NCI-H2227 treated with DMSO at 0.1 percent for 48 hours (cell line): ENCODE measurements around the gene CARD11.

ENCODE experiments used
- DNase-seq: peaks from one replicate; lab custom pipeline; 2025; lab: John Stamatoyannopoulos, UW

CARD11 gene

DNA sequence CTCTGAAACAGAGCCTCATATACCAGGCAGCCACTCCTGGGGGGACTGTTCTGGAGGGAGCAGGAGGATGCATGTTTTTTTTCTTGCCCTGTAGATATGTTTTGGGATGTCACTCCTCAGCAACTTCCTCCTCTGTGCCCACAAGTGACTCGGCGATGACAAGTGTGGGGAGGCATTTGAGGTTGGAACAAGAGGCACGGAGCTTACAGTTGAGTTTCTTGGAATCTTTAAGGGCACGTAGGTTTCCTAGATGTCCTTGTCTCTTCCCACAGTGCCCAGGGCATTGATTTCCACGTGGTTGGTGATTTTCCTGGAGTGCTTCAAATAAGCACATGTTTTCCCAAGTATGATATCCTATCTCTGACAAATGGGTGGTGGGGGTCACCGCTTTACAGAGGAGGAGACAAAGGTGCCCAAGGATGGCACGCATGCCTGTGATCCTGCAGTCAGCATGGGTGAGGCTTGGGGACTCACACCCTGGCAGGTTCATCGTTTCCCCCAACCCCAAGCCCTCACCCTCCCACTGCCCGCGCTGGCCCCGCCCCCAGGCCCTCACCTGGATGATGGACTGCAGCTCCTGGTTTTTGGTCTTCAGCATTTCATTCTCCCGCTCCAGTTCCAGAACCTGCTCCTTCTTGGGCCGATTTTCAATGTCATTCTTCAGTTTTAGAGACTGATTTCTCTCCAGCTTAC, 104.3 kb downstream of the CARD11 start:
- DNase-seq, result no peak

DNA sequence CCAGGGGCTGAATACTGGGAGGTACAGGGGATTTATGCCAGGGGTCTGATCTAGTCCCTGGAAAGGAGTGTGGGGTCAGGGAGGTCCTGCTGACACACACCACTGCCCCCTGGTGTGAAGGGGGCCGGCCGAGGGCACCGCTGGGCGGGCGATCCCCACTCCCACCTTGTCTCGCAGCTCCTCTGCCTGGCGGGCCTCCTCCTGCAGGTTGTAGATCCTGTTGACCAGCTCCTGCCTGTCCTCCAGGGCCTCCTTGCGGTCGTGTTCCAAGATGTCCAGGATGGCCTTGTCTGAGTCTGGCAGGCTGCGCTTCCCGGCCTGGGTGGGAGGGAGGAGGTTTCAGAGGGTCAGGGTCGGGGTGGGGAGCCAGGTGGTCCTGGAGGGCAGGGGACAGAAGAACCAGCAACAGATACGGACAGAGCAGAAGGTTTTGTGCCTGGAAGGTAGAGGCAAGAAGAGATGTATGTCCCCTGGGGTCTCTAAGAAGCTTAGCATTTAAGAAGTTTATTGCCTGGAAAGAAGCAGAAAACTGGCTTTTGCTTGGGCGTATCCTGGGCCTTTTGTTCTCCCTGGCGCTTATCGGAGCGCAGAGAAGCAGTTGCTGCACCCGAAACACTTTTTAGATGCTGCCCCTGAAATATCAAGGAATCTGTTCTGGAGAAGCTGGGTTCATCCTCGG, 105.0 kb downstream of the CARD11 start:
- DNase-seq, result no peak

- no peak for DNase-seq
Measured at GRCh38 chr7:2937701-2938513, 105.8 kb downstream of the CARD11 start.

DNA sequence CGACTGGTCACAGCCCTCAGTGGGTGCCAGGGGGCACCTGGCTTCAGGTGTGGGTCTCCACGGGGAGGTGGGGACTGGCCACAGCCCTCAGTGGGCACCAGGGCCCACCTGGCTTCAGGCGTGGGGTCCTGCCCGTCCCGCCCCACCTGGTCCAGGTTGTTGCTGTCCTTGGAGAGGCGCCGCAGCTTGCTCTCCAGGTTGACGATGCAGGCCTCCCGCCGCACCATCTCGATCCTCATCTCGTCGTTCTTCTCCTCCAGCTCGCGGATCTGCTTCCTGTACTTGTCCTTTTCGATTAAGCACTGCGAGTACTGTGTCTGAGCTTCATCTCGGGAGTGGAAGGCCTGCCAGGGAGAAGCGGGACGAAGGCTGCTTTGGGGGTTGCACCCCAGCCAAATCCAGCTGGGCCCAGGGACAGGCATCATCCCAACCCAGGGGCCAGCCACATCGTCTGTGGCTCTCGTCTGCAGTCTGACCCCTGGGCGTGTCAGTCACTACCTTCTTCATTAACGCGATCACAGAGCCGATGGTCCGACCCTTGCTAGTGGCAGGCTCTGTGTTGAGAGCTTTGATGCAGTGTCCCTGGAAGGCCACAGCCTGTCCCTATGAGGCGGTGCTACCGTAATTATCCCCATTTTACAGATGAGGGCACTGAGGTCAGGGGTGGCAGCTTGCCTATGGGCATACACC, 106.6 kb downstream of the CARD11 start:
- DNase-seq, result no peak

DNA sequence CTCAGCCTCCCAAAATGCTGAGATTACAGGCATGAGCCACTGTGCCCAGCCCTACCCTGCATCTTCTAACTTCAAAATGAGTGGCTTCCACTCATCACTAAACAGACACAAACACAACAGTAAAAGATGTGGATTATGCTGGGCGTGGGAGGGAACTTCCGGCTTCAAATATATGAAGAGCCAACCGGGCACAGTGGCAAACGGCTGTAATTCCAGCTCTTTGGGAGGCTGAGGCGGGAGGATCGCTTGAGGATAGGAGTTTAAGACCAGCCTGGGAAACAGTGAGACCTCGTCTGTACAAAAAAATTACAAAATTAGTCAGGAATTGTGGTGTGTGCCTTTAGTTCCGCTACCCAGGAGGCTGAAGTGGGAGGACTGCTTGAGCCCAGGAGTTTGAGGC, 107.4 kb downstream of the CARD11 start:
- DNase-seq, result no peak

DNA sequence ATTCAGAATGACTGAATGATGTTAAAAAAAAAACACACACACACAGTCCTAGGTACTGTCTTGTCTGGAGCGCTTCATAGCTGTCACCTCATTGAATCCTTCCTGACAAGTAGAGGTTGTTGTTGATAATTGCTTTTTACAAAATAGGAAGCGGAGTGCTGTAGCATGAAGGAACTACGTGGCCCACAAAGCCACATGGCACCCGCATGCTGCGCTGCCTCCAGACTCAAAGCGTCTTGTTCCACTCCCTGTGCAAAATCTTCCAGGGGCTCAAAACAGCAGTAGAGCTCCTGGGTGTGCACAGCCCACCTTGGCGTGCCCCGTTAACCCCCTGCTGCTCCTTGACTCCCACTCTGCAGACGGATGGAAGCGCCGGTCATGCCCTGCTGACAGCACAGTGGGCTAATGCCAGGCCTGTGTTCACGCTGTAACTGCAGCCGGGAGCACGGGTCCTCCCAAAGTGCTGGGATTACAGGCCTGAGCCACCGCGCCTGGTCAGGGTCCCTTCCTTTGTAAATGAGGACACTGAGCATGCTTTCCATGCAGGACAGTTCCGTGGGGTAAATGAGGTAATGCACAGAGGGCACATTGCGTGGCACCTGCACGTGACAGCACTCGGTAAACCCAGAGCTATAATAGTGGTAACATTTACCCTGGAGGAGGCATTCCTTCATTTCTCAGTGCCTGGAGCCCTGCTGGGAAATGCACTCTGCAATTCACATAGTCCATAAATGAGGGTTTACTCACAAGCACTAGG, 108.5 kb downstream of the CARD11 start:
- no peak for DNase-seq

DNA sequence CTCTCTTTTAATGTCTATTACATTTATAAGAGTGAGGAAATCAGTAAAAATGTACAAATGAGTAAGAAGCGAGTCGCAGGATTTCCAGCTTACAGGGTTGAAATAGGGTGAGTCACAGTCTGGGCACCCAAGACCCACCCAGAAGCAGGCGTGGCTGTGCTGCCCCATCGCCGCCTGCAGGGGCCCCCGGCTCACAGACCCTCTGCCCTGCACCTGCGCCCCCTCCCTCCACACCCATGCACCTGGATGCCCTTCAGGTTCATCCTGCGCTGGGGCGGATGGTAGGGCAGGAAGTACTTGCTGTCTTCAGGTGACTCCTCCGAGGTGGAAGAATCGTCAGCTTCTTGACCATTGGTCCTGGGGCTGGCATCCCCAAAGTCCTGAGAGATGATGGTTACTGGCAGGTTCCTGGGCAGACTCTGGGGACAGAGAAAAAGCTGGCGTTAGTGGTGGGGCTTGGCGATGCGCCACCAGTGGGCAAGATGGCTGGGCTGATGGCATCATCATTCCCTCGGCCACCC, 109.4 kb downstream of the CARD11 start:
- no peak for DNase-seq

- DNase-seq, result no peak
Measured at GRCh38 chr7:2932402-2933251, 111.0 kb downstream of the CARD11 start.

DNA sequence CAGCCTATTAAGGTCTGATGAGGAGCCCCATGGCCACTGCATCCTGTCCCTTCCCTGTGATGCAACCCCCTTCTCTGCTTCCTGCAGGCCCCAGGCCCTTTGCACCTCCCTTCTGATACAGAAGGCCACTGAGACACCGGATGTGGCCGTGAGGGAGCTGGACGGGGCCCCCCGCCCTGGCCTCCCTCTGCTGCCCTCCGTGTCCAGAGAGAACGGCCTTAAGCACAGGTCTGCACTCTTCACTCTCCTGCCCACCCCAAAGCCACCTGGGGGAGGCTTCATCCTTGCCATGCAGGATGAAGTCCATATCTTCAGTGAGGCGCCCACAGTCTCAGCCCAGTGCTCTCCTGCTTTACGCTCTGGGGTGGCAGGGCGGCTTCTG, 112.6 kb downstream of the CARD11 start:
- DNase-seq, result no peak

- DNase-seq, result no peak
Measured at GRCh38 chr7:2930310-2931033, 113.2 kb downstream of the CARD11 start.

GRCh38 chr7:2929321-2930201, 114.1 kb downstream of the CARD11 start:
- DNase-seq, result no peak

DNA sequence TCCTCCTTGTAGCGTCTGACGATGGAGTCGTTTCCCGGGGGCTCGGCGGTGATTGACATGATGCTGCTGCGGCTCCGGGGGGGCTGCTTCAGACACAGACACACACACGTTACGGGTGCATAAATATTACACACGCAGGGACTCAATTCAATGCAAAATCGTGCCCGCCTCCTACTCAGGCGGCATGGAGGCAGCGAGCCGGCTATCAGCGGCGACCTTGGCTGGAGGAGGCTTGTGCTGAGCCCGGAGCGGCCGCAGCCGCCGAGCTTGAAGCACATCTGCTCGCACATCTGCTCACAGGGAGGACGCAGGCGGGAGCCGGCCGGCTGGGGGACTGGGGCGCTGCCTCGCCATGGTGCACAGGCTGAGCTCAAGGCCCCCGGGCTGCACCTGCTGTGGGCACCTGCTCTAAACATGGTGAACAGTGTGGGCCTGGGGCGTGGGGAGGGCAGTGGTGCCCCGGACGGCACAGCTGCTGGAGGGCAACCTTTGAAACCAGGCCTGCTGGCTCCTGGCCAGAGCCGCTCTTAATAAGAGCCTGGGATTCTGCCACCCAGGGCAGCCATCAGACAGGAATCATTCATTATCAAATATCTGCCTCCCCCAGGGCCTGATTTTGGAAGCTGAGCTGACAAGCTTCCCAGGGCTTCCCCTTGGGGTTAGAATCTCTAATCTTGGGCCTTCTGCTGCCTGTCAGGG, 114.9 kb downstream of the CARD11 start:
- no peak for DNase-seq

- no peak for DNase-seq
Measured at GRCh38 chr7:2928256-2928612, 115.4 kb downstream of the CARD11 start.

- no peak for DNase-seq
Measured at GRCh38 chr7:2927592-2927991, 116.1 kb downstream of the CARD11 start.

GRCh38 chr7:2926896-2927405, 116.7 kb downstream of the CARD11 start:
- DNase-seq, result no peak

DNA sequence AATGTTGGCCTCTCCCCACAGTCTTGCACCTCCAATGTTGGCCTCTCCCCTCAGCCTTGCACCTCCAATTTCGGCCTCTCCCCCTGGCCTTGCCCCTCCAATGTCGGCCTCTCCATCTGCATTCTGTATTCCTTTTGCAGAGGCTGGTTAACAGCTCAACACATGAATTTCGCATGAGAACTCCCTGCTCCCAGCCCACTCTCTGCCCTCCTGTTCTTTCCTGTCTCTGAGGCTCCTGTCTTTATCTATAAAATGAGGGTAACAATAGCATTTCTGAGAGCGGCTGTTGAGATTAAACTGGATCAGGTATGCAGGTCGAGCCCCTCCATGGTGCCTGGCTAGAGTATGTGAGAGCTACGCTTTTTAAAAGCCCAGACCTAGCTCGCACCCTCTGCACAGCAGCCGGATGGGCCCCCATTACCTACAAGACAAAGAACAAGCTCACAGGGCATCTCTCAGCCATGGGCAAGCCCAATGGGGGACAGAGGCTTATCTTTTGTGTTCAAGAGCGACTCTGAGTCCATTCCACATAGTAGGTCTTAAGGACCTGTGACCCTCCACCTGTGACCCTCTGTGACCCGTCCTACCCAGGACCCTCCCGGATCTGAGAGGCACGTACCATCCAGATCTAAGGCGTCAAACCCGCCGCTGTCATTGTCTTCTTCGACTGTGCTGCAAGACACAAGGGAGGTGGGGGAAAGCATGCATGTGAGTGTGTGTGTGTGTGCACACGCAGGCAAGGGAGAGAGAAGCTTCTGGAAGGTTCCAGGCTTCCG, 117.4 kb downstream of the CARD11 start:
- no peak for DNase-seq
